BJ (cell line): ENCODE data around the gene ARHGEF11. TPM values are rescaled to one million over a fixed set of nuclear protein-coding genes. Genes with fewer than 3 reads are reported as not detected.
A peak's percentile ranks its signal among the peaks of the same experiment; 100 is the strongest.

ENCODE experiments used
- CTCF ChIA-PET: fragments of 350-600 bp; formaldehyde crosslinking; extraction: SDS; loops from one replicate; lab custom pipeline; 2021; ENCODE audit warnings: antibody characterized with exemption, inconsistent platforms; lab: Yijun Ruan, JAX
- POLR2A ChIA-PET: fragments of 300-600 bp; sonication (Branson Sonifier 250); formaldehyde crosslinking; extraction: SDS; loops from one replicate; lab custom pipeline; 2021; ENCODE audit warnings: antibody characterized with exemption; lab: Charles Lee
- DNase-seq: peaks from one replicate; pipeline ENCODE4 v3.0.0-alpha.2; 2011; ENCODE audit warnings: low read depth
- H3K27me3 ChIP-seq: 2 replicates; pipeline ENCODE4 v1.6.0; 2011; ENCODE audit warnings: low read length; ENCODE audit not compliant: control insufficient read depth, insufficient read depth
- H3K36me3 ChIP-seq: 2 replicates; pipeline ENCODE4 v1.5.1; 2011; ENCODE audit warnings: low read length; ENCODE audit not compliant: control insufficient read depth, insufficient read depth
- H3K4me3 ChIP-seq: 2 replicates; pipeline ENCODE4 v1.5.1; 2011; ENCODE audit warnings: low read depth, mild to moderate bottlenecking, control low read depth, low read length
- CTCF ChIP-seq: IDR thresholded peaks from 2 replicates; pipeline ENCODE4 v1.5.1; 2011; ENCODE audit warnings: low read depth, mild to moderate bottlenecking, control low read depth, inconsistent platforms, low read length, moderate library complexity; ENCODE audit not compliant: insufficient read depth
- polyA plus RNA-seq: library from polyadenylated mRNA; depleted of rRNA; stranded (reverse); fragments of >200 nt; gene quantifications from 2 replicates; pipeline ENCODE4 v1.2.3, GENCODE V29; 2011

ARHGEF11 gene
- polyA plus RNA-seq, 1 experiment = 19.5 TPM

GRCh38 chr1:156913809-156914387 is 131.6 kb downstream of the ARHGEF11 start:
- CTCF ChIA-PET = interaction anchor here (0.8 to 6.4 kb wide), 4 partner anchors 14 to 224 kb away, joined by 3 to 64 read pairs (median 3); no protein-coding TSS in a partner anchor
- POLR2A ChIA-PET = no interaction called here
- Histone ChIP-seq H3K36me3 (peaks cover 39% of the 10 kb centered on the region), H3K4me3 (no peak overlapping the region), H3K27me3 (no peaks in the 10 kb centered on the region)
- no peak for DNase-seq
- no peak for TF ChIP-seq CTCF

GRCh38 chr1:156912861-156913808 is 132.4 kb downstream of the ARHGEF11 start:
- TF ChIP-seq CTCF = no peak
- DNase-seq = no peak
- ChIA-PET POLR2A (no interaction called here), CTCF (interaction anchor here (1.1 to 6.4 kb wide), 4 partner anchors 13 to 224 kb away, joined by 3 to 64 read pairs (median 5); no protein-coding TSS in a partner anchor)
- Histone ChIP-seq H3K36me3 (peaks cover 47% of the 10 kb centered on the region), H3K4me3 (no peak overlapping the region), H3K27me3 (no peaks in the 10 kb centered on the region)

GRCh38 chr1:156912310-156912709 is 133.2 kb downstream of the ARHGEF11 start:
- TF ChIP-seq CTCF = no peak
- H3K27me3 ChIP-seq = no peaks in the 10 kb centered on the region
- ChIA-PET CTCF (interaction anchor here (1.2 to 6.4 kb wide), 4 partner anchors 12 to 223 kb away, joined by 3 to 64 read pairs (median 6); no protein-coding TSS in a partner anchor), POLR2A (no interaction called here)
- DNase-seq = no peak
- H3K36me3 ChIP-seq = peaks cover 50% of the 10 kb centered on the region
- no peak overlapping the region for H3K4me3 ChIP-seq

- Histone ChIP-seq H3K27me3 (no peaks in the 10 kb centered on the region), H3K4me3 (no peak overlapping the region), H3K36me3 (peaks cover 55% of the 10 kb centered on the region)
- peak; percentile 15; the same call in 1 of the 2 replicates for TF ChIP-seq CTCF
- ChIA-PET POLR2A (no interaction called here), CTCF (interaction anchor here (1.0 to 6.4 kb wide), 4 partner anchors 12 to 205 kb away, joined by 3 to 64 read pairs (median 6); partner anchors contain the start of gene NTRK1)
- DNase-seq = no peak
Observed at GRCh38 chr1:156911577-156912298, 133.8 kb downstream of the ARHGEF11 start.
